ENCODE data around the gene SH2D3A. TPM values are rescaled to one million over a fixed set of nuclear protein-coding genes. Genes with fewer than 3 reads are reported as not detected.

SH2D3A gene
- total and polyA plus RNA-seq, 11 donors = 0.08 to 0.56 (median 0.25) TPM; not detected in 6

GRCh38 chr19:6706633-6706958 lies 60.6 kb downstream of the SH2D3A start:
- H3K4me1 ChIP-seq = no peaks in the 10 kb centered on the region
- 53 to 76% (median 58%) methylated on average over 3 of the region's 3 CpGs for WGBS, 4 donors
- no peaks in the 10 kb centered on the region for H3K9me3 ChIP-seq
- intact Hi-C loops (cut with DNase I) = no loop called here
- no peak for ATAC-seq
- no peak for DNase-seq
- H3K27me3 ChIP-seq = peaks cover 0 to 33% (median 24%) of the 10 kb centered on the region in 9 donors
- H3K27ac ChIP-seq = no peak overlapping the region
- TF ChIP-seq CTCF (IDR thresholded peaks at IDR 0.05) (no peak), POLR2A (IDR thresholded peaks at IDR 0.05) (no peak)
- H3K4me3 ChIP-seq = no peak overlapping the region
- H3K36me3 ChIP-seq = peaks cover 0 to 2% (median 0%) of the 10 kb centered on the region in 9 donors

GRCh38 chr19:6705931-6706632 lies 61.2 kb downstream of the SH2D3A start:
- peaks cover 0 to 28% (median 21%) of the 10 kb centered on the region in 9 donors for H3K27me3 ChIP-seq
- TF ChIP-seq CTCF (IDR thresholded peaks at IDR 0.05) = no peak
- no peak for TF ChIP-seq POLR2A (IDR thresholded peaks at IDR 0.05)
- DNase-seq (no peak), ATAC-seq (no peak)
- no peaks in the 10 kb centered on the region for H3K9me3 ChIP-seq
- no peaks in the 10 kb centered on the region for H3K36me3 ChIP-seq
- 77 to 81% (median 79%) methylated on average over 11 of the region's 11 CpGs for WGBS, 4 donors
- no peaks in the 10 kb centered on the region for H3K4me1 ChIP-seq
- no peak overlapping the region for H3K4me3 ChIP-seq
- no peak overlapping the region for H3K27ac ChIP-seq
- intact Hi-C loops (cut with DNase I) = no loop called here

Small RNA genes within 50 kb of the gene (microRNA-seq; reads per million reads assigned to microRNA genes)
- gene MIR6791 = 0 to 0.62 (median 0.19) reads per million in 4 donors

Other genes starting within 250 kb of the SH2D3A start
- under 1 TPM in 4 of 9 donors, not detected in 5; 0.21 to 0.77 (median 0.49) TPM for gene TNFSF9, start 236.4 kb downstream of the SH2D3A start, total RNA-seq
- under 1 TPM; 0.08 to 0.11 TPM for gene TNFSF9, start 236.4 kb downstream of the SH2D3A start, polyA plus RNA-seq
- under 1 TPM in 3 of 9 donors, not detected in 6; 0.23 to 0.68 (median 0.37) TPM for gene CD70, start 176.3 kb downstream of the SH2D3A start, total RNA-seq
- gene CD70, start 176.3 kb downstream of the SH2D3A start, polyA plus RNA-seq = not detected
- 1 to 10 TPM in 2 of 9 donors, under 1 TPM in 4, not detected in 3; 0.08 to 3.8 (median 0.28) TPM for gene TNFSF14, start 97.3 kb downstream of the SH2D3A start, total RNA-seq
- gene TNFSF14, start 97.3 kb downstream of the SH2D3A start, polyA plus RNA-seq = under 1 TPM; 0.07 to 0.30 TPM
- 1,000 to 10,000 TPM in 1 of 9 donors, 100 to 1,000 TPM in 3, 10 to 100 TPM in 5; 31.7 to 1,888 (median 81.0) TPM for gene C3, start 46.8 kb downstream of the SH2D3A start, total RNA-seq
- 100 to 1,000 TPM in 1 of 2 donors, 10 to 100 TPM in 1; 64.9 to 136 TPM for gene C3, start 46.8 kb downstream of the SH2D3A start, polyA plus RNA-seq
- 10 to 100 TPM; 19.2 to 47.9 (median 27.7) TPM for gene GPR108, start 29.9 kb downstream of the SH2D3A start, total RNA-seq
- gene GPR108, start 29.9 kb downstream of the SH2D3A start, polyA plus RNA-seq = 10 to 100 TPM; 35.5 to 39.1 TPM
- 100 to 1,000 TPM in 3 of 9 donors, 10 to 100 TPM in 6; 62.5 to 135 (median 72.8) TPM for gene TRIP10, start 27.8 kb downstream of the SH2D3A start, total RNA-seq
- gene TRIP10, start 27.8 kb downstream of the SH2D3A start, polyA plus RNA-seq = 100 to 1,000 TPM; 110 to 172 TPM
- 10 to 100 TPM in 1 of 9 donors, 1 to 10 TPM in 5, under 1 TPM in 3; 0.69 to 25.6 (median 1.7) TPM for gene VAV1, start 5.3 kb upstream of the SH2D3A start, total RNA-seq
- gene VAV1, start 5.3 kb upstream of the SH2D3A start, polyA plus RNA-seq = 1 to 10 TPM in 1 of 2 donors, under 1 TPM in 1; 0.91 to 1.2 TPM
- 1 to 10 TPM in 2 of 9 donors, under 1 TPM in 2, not detected in 5; 0.18 to 6.4 (median 0.97) TPM for gene ADGRE1, start 120.1 kb upstream of the SH2D3A start, total RNA-seq
- under 1 TPM in 1 of 2 donors, not detected in 1; 0.12 TPM for gene ADGRE1, start 120.1 kb upstream of the SH2D3A start, polyA plus RNA-seq